Ascending aorta (tissue), 2 donors: ENCODE results near the gene FBXO21. TPM values are rescaled to one million over a fixed set of nuclear protein-coding genes. Genes with fewer than 3 reads are reported as not detected.
"Not testable (repeated sequence)": the region's sequence is repeated elsewhere in the genome, so short reads cannot be mapped to it uniquely, and the experiment has no call there.

Experiments used
- DNase-seq, 2 donors: peaks; one replicate each; pipeline ENCODE4 v3.0.0-alpha.2; 2019; ENCODE audit warnings: low spot score in 2 of 2
- H3K27ac ChIP-seq, 2 donors: fragments of 200-600 bp; sonication (generic); one replicate each; pipeline ENCODE4 v1.5.1; 2016 to 2017; ENCODE audit warnings: mild to moderate bottlenecking in 1 of 2
- H3K27me3 ChIP-seq: fragments of 200-600 bp; sonication (generic); one replicate; pipeline ENCODE4 v1.5.1; 2017
- H3K36me3 ChIP-seq, 2 donors: fragments of 200-600 bp; sonication (generic); one replicate each; pipeline ENCODE4 v1.5.1; 2016
- H3K4me1 ChIP-seq, 2 donors: fragments of 200-600 bp; sonication (generic); one replicate each; pipeline ENCODE4 v1.5.1; 2016 to 2017; ENCODE audit warnings: mild to moderate bottlenecking in 1 of 2
- H3K4me3 ChIP-seq, 2 donors: fragments of 200-600 bp; sonication (generic); one replicate each; pipeline ENCODE4 v1.5.1; 2016 to 2017; ENCODE audit warnings: mild to moderate bottlenecking in 1 of 2
- H3K9me3 ChIP-seq, 2 donors: fragments of 200-600 bp; sonication (generic); one replicate each; pipeline ENCODE4 v1.5.1; 2016
- intact Hi-C: fragments of 100-400 bp; cut with DNase I; formaldehyde crosslinking; loops from one replicate; pipeline ENCODE4 v1.15.1; 2023
- total RNA-seq: library from RNA; depleted of rRNA; stranded (reverse); fragments of >200 nt; gene quantifications from one replicate; pipeline ENCODE4 v1.1.0, GENCODE V29; 2016
- TF ChIP-seq, protein P1 (sequence below), 3 experiments: fragments of 200-600 bp in 2 of 3; fragments of 450-650 bp in 1 of 3; sonication (generic) in 2 of 3; IDR thresholded peaks; one replicate each; pipeline ENCODE4 v1.5.1; 2016 to 2019; ENCODE audit warnings: antibody characterized with exemption in 3 of 3, mild to moderate bottlenecking in 1 of 3, moderate library complexity in 1 of 3

FBXO21 gene
- total RNA-seq, 1 donor from 2014 or later: 35.9 TPM

DNA sequence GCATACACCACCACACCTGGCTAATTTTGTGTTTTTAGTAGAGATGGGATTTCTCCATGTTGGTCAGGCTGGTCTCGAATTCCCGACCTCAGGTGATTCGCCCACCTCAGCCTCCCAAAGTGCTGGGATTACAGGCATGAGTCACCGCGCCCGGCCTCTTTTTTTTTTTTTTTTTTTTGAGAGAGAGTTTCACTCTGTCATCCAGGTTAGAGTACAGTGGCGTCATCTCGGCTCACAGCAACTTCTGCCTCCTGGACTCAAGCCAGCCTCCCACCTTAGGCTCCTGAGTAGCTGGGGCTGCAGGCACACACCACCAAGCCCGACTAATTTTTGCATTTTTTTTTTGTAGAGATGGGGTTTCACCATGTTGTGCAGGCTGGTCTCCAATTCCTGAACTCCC lies 4.8 kb upstream of the FBXO21 start:
- H3K4me1 ChIP-seq, intact Hi-C loops, H3K36me3 ChIP-seq, H3K27me3 ChIP-seq, H3K9me3 ChIP-seq, H3K27ac ChIP-seq, H3K4me3 ChIP-seq: not testable (repeated sequence)
- peak in 1 of 2 donors; percentile 18 for DNase-seq

DNA sequence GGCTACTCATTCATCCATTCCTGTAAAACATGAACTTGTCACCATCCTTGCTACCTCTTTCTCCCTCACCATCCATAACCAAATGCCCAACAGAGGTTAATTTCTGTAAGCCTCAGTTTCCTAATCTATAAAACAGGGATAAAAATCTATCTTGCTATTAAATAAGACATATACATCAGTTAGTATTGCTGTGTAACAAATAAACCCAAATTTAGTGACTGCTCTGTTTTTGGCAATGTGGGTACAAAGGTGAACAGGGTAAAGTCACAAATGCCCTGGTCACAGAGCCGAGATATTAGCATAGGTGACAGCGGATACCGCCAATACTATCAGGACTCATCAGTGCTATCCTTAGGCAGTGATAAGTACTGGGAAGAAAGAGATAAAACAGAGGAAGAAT lies 3.6 kb upstream of the FBXO21 start:
- TF ChIP-seq, protein P1, sequence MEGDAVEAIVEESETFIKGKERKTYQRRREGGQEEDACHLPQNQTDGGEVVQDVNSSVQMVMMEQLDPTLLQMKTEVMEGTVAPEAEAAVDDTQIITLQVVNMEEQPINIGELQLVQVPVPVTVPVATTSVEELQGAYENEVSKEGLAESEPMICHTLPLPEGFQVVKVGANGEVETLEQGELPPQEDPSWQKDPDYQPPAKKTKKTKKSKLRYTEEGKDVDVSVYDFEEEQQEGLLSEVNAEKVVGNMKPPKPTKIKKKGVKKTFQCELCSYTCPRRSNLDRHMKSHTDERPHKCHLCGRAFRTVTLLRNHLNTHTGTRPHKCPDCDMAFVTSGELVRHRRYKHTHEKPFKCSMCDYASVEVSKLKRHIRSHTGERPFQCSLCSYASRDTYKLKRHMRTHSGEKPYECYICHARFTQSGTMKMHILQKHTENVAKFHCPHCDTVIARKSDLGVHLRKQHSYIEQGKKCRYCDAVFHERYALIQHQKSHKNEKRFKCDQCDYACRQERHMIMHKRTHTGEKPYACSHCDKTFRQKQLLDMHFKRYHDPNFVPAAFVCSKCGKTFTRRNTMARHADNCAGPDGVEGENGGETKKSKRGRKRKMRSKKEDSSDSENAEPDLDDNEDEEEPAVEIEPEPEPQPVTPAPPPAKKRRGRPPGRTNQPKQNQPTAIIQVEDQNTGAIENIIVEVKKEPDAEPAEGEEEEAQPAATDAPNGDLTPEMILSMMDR (IDR thresholded peaks at IDR 0.05): no peak
- no peak for DNase-seq
- intact Hi-C loops: no loop called here
- Histone ChIP-seq H3K36me3 (no peaks in the 10 kb centered on the region), H3K4me1 (no peaks in the 10 kb centered on the region), H3K9me3 (no peaks in the 10 kb centered on the region), H3K4me3 (no peak overlapping the region), H3K27ac (no peak overlapping the region), H3K27me3 (no peaks in the 10 kb centered on the region)

DNA sequence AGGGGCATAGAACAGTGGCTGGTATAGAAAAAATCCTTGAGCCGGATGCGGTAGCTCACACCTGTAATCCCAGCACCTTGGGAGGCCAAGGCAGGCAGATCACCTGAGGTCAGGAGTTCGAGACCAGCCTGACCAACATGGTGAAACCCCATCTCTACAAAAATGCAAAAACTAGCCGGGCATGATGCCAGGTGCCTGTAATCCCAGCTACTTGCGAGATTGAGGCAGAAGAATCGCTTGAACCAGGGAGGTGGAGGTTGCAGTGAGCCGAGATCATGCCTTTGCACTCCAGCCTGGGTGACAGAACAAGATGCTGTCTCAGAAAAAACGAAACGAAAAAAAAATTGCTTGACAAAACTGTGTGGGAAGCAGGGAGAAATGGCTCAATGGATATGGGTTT lies 2.3 kb upstream of the FBXO21 start:
- H3K4me1 ChIP-seq, H3K27ac ChIP-seq, H3K36me3 ChIP-seq, H3K27me3 ChIP-seq, DNase-seq, H3K4me3 ChIP-seq, intact Hi-C loops, H3K9me3 ChIP-seq: not testable (repeated sequence)

DNA sequence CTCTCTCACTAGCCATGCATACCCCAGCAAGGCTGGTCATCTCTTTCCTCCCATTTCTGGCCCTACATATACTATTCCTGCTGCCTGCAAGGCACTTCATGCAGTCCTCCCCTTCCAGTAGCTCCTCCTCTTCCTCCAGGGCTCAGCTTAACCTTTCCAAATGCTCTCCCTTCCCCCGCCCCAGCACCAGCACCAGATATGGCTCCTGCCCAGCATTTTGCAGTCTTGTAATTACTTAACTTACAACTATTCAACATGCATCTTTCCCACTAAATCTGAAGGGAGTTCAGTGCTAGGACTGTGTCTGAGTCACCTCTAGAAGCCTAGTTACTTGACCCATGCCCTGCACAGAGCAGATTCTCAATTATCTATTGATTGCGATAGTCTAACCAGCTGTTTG lies 1.8 kb upstream of the FBXO21 start:
- no peak for DNase-seq
- Histone ChIP-seq H3K4me3 (no peak overlapping the region), H3K36me3 (no peaks in the 10 kb centered on the region), H3K27me3 (no peaks in the 10 kb centered on the region), H3K27ac (no peak overlapping the region), H3K4me1 (no peaks in the 10 kb centered on the region), H3K9me3 (no peaks in the 10 kb centered on the region)
- intact Hi-C loops: no loop called here
- TF ChIP-seq, protein P1 (IDR thresholded peaks at IDR 0.05): no peak

DNA sequence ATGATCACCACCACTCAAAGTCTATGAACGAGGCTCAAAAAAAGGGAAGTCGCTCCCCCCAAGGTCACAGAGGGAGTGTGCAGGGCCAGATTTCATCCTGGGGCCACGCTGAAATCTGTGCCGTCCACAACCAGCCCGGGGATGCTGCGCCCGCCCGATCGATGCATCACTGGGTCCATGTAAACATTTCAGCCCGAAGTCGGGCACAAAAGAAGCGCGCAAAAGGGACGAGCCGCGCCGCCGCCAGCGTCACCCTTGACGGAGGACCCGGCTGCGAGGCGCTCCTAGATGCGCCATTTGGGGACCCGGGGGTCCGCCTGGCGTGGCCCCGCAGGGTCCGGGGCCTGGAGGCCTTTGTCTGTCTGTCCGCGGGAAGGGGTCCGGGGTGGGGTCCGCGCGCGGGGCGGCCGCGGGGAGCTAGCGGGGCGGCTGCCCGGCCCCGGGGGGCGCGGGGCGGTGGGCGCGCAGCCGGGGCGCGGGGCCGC lies 503 bp downstream of the FBXO21 start:
- peaks cover 9 to 20% of the 10 kb centered on the region in 2 donors for H3K36me3 ChIP-seq
- H3K9me3 ChIP-seq: no peaks in the 10 kb centered on the region
- peak overlapping the region; percentile 88 to 91 for H3K4me3 ChIP-seq
- intact Hi-C loops: loop anchor here (10.0 kb wide), 1 partner anchor 455 kb away; the partner anchor contains the start of genes RNFT2 and SPRING1
- H3K27ac ChIP-seq: peak overlapping the region; percentile 78 to 81
- TF ChIP-seq, protein P1 (IDR thresholded peaks at IDR 0.05): no peak
- no peaks in the 10 kb centered on the region for H3K4me1 ChIP-seq
- no peaks in the 10 kb centered on the region for H3K27me3 ChIP-seq
- DNase-seq: no peak

DNA sequence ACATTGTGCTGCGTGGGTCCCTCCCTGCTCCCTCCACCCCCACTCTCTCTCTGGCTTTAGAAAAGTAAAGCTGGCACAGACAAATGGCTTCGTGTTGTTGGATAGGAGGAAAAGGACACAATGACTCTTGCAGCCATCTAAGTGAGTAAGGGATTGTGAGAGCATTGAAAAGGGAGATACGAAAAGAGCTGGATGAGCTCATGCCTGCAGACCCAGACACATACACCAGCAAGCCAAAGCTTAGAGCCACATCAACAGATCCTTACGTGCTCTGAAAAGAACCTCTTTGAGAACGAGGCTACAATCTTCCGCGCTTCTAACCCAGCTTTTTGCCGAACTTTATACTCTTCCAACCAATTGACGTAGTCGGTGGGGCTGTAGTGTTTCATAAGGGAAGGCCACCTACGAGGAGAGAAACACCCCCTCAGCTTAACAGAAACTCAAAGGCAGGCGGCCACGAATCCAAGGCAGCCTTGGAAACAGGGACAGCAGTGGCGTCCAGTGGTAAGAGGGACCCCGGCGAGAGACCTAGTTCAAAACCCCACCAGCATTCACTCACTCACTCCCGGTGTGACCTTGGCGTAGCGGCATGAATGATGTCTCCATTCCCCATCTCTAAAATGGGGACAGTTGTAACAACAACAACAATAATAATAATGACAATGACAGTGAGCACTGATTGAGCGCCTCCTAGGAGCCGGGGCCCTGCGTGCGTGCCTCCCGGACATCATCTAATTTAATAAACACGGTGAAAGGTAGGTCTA lies 1.1 kb downstream of the FBXO21 start:
- H3K27me3 ChIP-seq: no peaks in the 10 kb centered on the region
- H3K4me1 ChIP-seq: no peaks in the 10 kb centered on the region
- intact Hi-C loops: loop anchor here (10.0 kb wide), 1 partner anchor 454 kb away; the partner anchor contains the start of genes RNFT2 and SPRING1
- peak overlapping the region; percentile 88 to 91 for H3K4me3 ChIP-seq
- no peak for DNase-seq
- peaks cover 15 to 26% of the 10 kb centered on the region in 2 donors for H3K36me3 ChIP-seq
- peak overlapping the region; percentile 78 to 81 for H3K27ac ChIP-seq
- no peaks in the 10 kb centered on the region for H3K9me3 ChIP-seq
- TF ChIP-seq, protein P1 (IDR thresholded peaks at IDR 0.05): no peak
